B cell (primary cell): Measurements from ENCODE around the gene CALY. TPM values are rescaled to one million over a fixed set of nuclear protein-coding genes. Genes with fewer than 3 reads are reported as not detected.

Experiments
- ATAC-seq: fragments of 200-7000 bp; cut with Tn5 transposase; one replicate; pipeline ENCODE4 v1.10.0; 2021; ENCODE audit warnings: low read depth, mild to moderate bottlenecking, moderate number of reproducible peaks, moderate library complexity
- CTCF ChIA-PET: fragments of 350-600 bp; sonication (Branson Sonifier 250); formaldehyde crosslinking; loops from one replicate; lab custom pipeline; 2021; ENCODE audit warnings: antibody characterized with exemption, inconsistent platforms; lab: Charles Lee
- POLR2A ChIA-PET: fragments of 350-600 bp; sonication (Branson Sonifier 250); formaldehyde crosslinking; loops from one replicate; lab custom pipeline; 2021; ENCODE audit warnings: antibody characterized with exemption; lab: Charles Lee
- DNase-seq: peaks from one replicate; pipeline ENCODE4 v3.0.0; 2013
- H2AFZ ChIP-seq: 2 replicates; pipeline ENCODE4 v1.6.1; 2012; ENCODE audit warnings: mild to moderate bottlenecking, low read depth, low read length; ENCODE audit not compliant: insufficient read depth, poor library complexity, severe bottlenecking
- H3K27ac ChIP-seq, 2 donors: 1 replicate in 1 of 2; 2 replicates in 1 of 2; pipeline ENCODE4 v1.5.1; 2012 to 2013; ENCODE audit warnings: low read length in 2 of 2, mild to moderate bottlenecking in 2 of 2, moderate library complexity in 1 of 2
- H3K27me3 ChIP-seq, 4 experiments: fragments of 200-600 bp in 1 of 4; sonication (generic) in 1 of 4; replicated peaks in 1 of 4; 1 replicate in 2 of 4; 2 replicates in 2 of 4; pipeline versions ENCODE4 v1.6.1 to v1.7.0; 2013 to 2016; ENCODE audit warnings: low read length in 3 of 4, mild to moderate bottlenecking in 2 of 4, mixed read lengths in 1 of 4, moderate library complexity in 1 of 4; ENCODE audit not compliant: insufficient read depth in 4 of 4, control insufficient read depth in 3 of 4; ENCODE audit errors: control extremely low read depth in 1 of 4
- H3K36me3 ChIP-seq, 2 experiments: replicated peaks in 1 of 2; 1 replicate in 1 of 2; 2 replicates in 1 of 2; pipeline versions ENCODE4 v1.6.1 to v1.7.1; 2013; ENCODE audit warnings: low read length in 1 of 2; ENCODE audit not compliant: insufficient read depth in 2 of 2, control insufficient read depth in 1 of 2; ENCODE audit errors: control extremely low read depth in 1 of 2, extremely low read depth in 1 of 2
- H3K4me1 ChIP-seq, 2 donors: fragments of 200-600 bp in 1 of 2; sonication (generic) in 1 of 2; 1 replicate in 1 of 2; 2 replicates in 1 of 2; pipeline versions ENCODE4 v1.5.1 to v1.6.1; 2013 to 2017; ENCODE audit warnings: low read length in 2 of 2; ENCODE audit not compliant: control insufficient read depth in 2 of 2, insufficient read depth in 2 of 2
- H3K4me2 ChIP-seq: replicated peaks from 2 replicates; pipeline ENCODE3; 2012; ENCODE audit warnings: mild to moderate bottlenecking, low read depth, low read length; ENCODE audit not compliant: poor library complexity, severe bottlenecking
- H3K4me3 ChIP-seq, 5 experiments: fragments of 200-600 bp in 1 of 5; sonication (generic) in 1 of 5; 1 replicate in 3 of 5; 2 replicates in 2 of 5; pipeline versions ENCODE4 v1.5.1 to v1.7.0; 2011 to 2016; ENCODE audit warnings: low read length in 4 of 5, mild to moderate bottlenecking in 4 of 5, low read depth in 2 of 5, control low read depth in 1 of 5, moderate library complexity in 1 of 5; ENCODE audit not compliant: insufficient read depth in 1 of 5; ENCODE audit errors: control extremely low read depth in 1 of 5, extremely low read depth in 1 of 5
- H3K79me2 ChIP-seq: fragments of 200-600 bp; sonication (generic); one replicate; pipeline ENCODE4 v1.6.0; 2016; ENCODE audit warnings: low read length; ENCODE audit not compliant: control insufficient read depth, insufficient read depth
- H3K9ac ChIP-seq: fragments of 200-600 bp; sonication (generic); 2 replicates; pipeline ENCODE4 v1.6.1; 2017; ENCODE audit warnings: mild to moderate bottlenecking, low read length, moderate library complexity
- H3K9me3 ChIP-seq, 3 donors: one replicate each; pipeline versions ENCODE4 v1.6.1 to v1.7.1; 2013; ENCODE audit warnings: low read length in 2 of 3; ENCODE audit not compliant: control insufficient read depth in 2 of 3, insufficient read depth in 1 of 3; ENCODE audit errors: control extremely low read depth in 1 of 3
- H4K20me1 ChIP-seq: 2 replicates; pipeline ENCODE4 v1.6.0; 2012; ENCODE audit warnings: mild to moderate bottlenecking, low read length; ENCODE audit not compliant: insufficient read depth, control insufficient read depth, poor library complexity, severe bottlenecking
- H3K27ac Mint-ChIP-seq: one replicate; pipeline ENCODE4 v1.8.0; 2021; ENCODE audit warnings: mixed read lengths
- H3K27me3 Mint-ChIP-seq: one replicate; pipeline ENCODE4 v1.8.0; 2021; ENCODE audit warnings: mixed read lengths
- H3K4me1 Mint-ChIP-seq: one replicate; pipeline ENCODE4 v1.8.0; 2021; ENCODE audit warnings: mixed read lengths
- H3K4me3 Mint-ChIP-seq: one replicate; pipeline ENCODE4 v1.8.0; 2021; ENCODE audit warnings: mixed read lengths
- H3K9me3 Mint-ChIP-seq: one replicate; pipeline ENCODE4 v1.8.0; 2022; ENCODE audit warnings: mixed read lengths; ENCODE audit not compliant: insufficient read depth
- EZH2 ChIP-seq: IDR thresholded peaks from 2 replicates; pipeline ENCODE4 v1.6.1; 2012; ENCODE audit warnings: borderline replicate concordance, low read depth, mild to moderate bottlenecking, moderate library complexity, low read length; ENCODE audit not compliant: insufficient read depth, poor library complexity, severe bottlenecking
- WGBS: methylation state at CpG from one replicate; pipeline ENCODE4 v1.1.5; 2013; ENCODE audit warnings: missing lambda C conversion rate; ENCODE audit not compliant: insufficient coverage; 5-methylcytosine and 5-hydroxymethylcytosine counted together
- intact Hi-C: fragments of 100-400 bp; cut with micrococcal nuclease; formaldehyde crosslinking; loops from one replicate; pipeline ENCODE4 v1.10.0; 2022
- polyA plus RNA-seq: library from polyadenylated mRNA; depleted of rRNA; stranded (reverse); fragments of >200 nt; gene quantifications from 2 replicates; pipeline ENCODE4 v1.2.3, GENCODE V29; 2012
- total RNA-seq, 2 donors: library from RNA; stranded (reverse); fragments of 120-200 nt in 1 of 2; gene quantifications; 1 replicate in 1 of 2; 2 replicates in 1 of 2; pipeline versions ENCODE4 v1.2.3 to v1.2.4, GENCODE V29; 2013 to 2022
- TF ChIP-seq, protein P1 (sequence below): fragments of 200-600 bp; IDR thresholded peaks from one replicate; pipeline ENCODE4 v1.8.0; 2022; ENCODE audit warnings: antibody characterized with exemption, mild to moderate bottlenecking

The CALY gene
- total and polyA plus RNA-seq, 2 donors (not counting 1 experiment from before 2014, with no cell fraction given), result 0.21 TPM; not detected in 1

DNA sequence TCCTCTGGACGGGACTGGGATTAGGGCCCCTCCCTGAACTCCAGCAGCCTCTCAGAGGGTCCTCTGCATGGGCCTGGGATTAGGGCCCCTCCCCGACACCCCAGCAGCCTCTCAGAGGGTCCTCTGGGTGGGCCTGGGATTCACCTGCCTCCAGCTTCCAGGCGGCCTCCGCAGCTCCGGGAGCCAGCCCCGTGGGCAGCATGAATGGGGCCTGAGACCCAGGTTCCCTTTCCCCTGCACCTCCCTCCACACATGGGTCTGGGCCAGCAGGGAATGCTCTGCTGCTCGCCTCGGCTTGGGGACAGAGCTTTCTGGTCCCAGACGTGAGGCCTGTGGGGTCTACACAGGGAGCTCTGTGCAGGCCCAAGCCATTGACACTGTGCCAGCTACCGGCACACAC is 33.5 kb downstream of the CALY start:
- POLR2A ChIA-PET, result interaction anchor here (0.7 kb wide), 1 partner anchor 17 kb away, joined by 4 read pairs; no protein-coding TSS in a partner anchor
- no peak overlapping the region for H2AFZ ChIP-seq

DNA sequence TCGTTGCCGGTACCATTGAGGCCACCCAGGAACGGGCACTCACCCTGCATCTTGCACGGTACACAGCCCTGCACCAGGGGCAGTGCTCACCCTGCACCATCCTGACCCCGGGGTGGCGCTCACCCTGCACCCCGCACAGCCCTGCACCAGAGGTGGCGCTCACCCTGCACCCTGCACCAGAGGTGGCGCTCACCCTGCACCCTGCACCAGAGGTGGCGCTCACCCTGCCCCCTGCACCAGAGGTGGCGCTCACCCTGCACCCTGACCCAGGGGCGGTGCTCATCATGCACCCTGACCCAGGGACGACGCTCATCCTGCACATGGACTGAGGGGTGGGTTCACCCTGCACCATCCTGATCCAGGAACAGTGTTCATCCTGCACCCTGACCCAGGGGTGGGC is 34.5 kb downstream of the CALY start:
- Histone ChIP-seq H3K4me1 (peaks cover 13 to 21% of the 10 kb centered on the region in 2 donors), H2AFZ (no peak overlapping the region), H3K79me2 (peaks cover 53% of the 10 kb centered on the region), H3K36me3 (peaks cover 0 to 54% of the 10 kb centered on the region in 2 experiments), H3K27ac (no peak overlapping the region), H3K4me2 (no peak overlapping the region), H3K9ac (no peak overlapping the region), H3K27me3 (no peaks in the 10 kb centered on the region), H4K20me1 (peaks cover 47% of the 10 kb centered on the region), H3K9me3 (no peaks in the 10 kb centered on the region), H3K4me3 (no peak overlapping the region)
- peaks cover 24% of the 10 kb centered on the region for H3K4me1 Mint-ChIP-seq
- intact Hi-C loops, result no loop called here
- H3K27me3 Mint-ChIP-seq, result no peaks in the 10 kb centered on the region
- POLR2A ChIA-PET, result interaction anchor here (0.6 to 0.7 kb wide), 2 partner anchors 17 to 18 kb away, joined by 3 to 4 read pairs; no protein-coding TSS in a partner anchor
- H3K27ac Mint-ChIP-seq, result no peak overlapping the region
- no peak overlapping the region for H3K4me3 Mint-ChIP-seq
- CTCF ChIA-PET, result interaction anchor here (1.3 kb wide), 1 partner anchor 26 kb away, joined by 4 read pairs; no protein-coding TSS in a partner anchor
- TF ChIP-seq, protein P1, sequence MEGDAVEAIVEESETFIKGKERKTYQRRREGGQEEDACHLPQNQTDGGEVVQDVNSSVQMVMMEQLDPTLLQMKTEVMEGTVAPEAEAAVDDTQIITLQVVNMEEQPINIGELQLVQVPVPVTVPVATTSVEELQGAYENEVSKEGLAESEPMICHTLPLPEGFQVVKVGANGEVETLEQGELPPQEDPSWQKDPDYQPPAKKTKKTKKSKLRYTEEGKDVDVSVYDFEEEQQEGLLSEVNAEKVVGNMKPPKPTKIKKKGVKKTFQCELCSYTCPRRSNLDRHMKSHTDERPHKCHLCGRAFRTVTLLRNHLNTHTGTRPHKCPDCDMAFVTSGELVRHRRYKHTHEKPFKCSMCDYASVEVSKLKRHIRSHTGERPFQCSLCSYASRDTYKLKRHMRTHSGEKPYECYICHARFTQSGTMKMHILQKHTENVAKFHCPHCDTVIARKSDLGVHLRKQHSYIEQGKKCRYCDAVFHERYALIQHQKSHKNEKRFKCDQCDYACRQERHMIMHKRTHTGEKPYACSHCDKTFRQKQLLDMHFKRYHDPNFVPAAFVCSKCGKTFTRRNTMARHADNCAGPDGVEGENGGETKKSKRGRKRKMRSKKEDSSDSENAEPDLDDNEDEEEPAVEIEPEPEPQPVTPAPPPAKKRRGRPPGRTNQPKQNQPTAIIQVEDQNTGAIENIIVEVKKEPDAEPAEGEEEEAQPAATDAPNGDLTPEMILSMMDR, result no peak
- no peak for TF ChIP-seq EZH2
- WGBS, result 98% methylated on average over 14 of the region's 14 CpGs
- ATAC-seq, result no peak
- no peak for DNase-seq
- no peaks in the 10 kb centered on the region for H3K9me3 Mint-ChIP-seq

More for the DNA sequence above, 33.5 kb downstream of the CALY start:
- Histone ChIP-seq H3K4me1 (peaks cover 18 to 29% of the 10 kb centered on the region in 2 donors), H3K9ac (no peak overlapping the region), H3K9me3 (no peaks in the 10 kb centered on the region), H3K4me3 (no peak overlapping the region), H3K27ac (no peak overlapping the region), H3K79me2 (peaks cover 63% of the 10 kb centered on the region), H3K36me3 (peaks cover 0 to 44% of the 10 kb centered on the region in 2 experiments), H4K20me1 (peaks cover 55% of the 10 kb centered on the region), H3K27me3 (no peaks in the 10 kb centered on the region), H3K4me2 (no peak overlapping the region)
- TF ChIP-seq, protein P1, result no peak
- TF ChIP-seq EZH2, result no peak
- H3K27me3 Mint-ChIP-seq, result no peaks in the 10 kb centered on the region
- H3K9me3 Mint-ChIP-seq, result no peaks in the 10 kb centered on the region
- CTCF ChIA-PET, result interaction anchor here (1.3 to 2.0 kb wide), 2 partner anchors 25 to 46 kb away, joined by 4 to 9 read pairs; no protein-coding TSS in a partner anchor
- 95% methylated on average over 10 of the region's 10 CpGs for WGBS
- intact Hi-C loops, result no loop called here
- no peak overlapping the region for H3K4me3 Mint-ChIP-seq
- H3K4me1 Mint-ChIP-seq, result peaks cover 34% of the 10 kb centered on the region
- DNase-seq (no peak), ATAC-seq (no peak)
- H3K27ac Mint-ChIP-seq, result no peak overlapping the region
